NCI-H82 (cell line): ENCODE results near the gene PAX1.

Source experiments
- DNase-seq: peaks from one replicate; lab custom pipeline; 2025; lab: John Stamatoyannopoulos, UW

Gene PAX1

DNA sequence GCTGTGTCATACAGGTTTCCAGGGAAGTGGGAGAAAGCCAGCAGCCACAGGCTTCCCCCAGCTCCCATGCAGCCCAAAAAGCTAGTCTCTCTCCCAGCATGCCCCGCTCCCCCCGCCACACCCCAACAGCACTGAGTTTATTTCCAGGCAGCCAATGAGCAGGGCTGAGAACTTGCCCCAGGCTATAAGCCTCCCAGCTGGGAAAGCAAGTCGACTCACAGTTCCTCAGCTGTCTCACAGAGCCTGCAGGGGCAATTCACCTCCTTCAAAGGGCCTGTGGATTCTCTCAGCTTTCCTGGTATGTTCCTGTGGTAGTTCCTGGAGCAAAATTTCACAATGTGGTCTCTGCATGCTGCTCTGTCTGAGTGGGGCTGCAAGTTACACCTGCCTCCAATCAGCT lies 34.2 kb downstream of the PAX1 start:
- DNase-seq: no peak

DNA sequence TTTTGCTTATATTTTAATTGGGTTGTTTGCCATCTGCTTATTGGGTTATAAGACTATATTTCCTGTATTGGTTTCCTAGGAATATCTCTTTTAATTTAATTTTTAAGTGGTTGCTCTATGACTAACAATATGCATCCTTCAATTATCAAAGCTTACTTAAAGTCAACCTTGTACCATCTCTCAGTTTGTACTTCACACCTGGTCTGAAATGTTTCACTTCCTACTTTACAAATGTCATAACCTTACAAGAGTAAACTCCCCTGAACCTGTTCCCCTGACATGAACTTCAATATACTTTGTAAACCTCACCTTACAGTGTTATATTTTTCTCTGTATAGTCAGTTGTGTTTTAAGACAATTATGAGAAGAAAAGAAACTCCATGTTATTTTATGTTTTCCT lies 35.8 kb downstream of the PAX1 start:
- no peak for DNase-seq

DNA sequence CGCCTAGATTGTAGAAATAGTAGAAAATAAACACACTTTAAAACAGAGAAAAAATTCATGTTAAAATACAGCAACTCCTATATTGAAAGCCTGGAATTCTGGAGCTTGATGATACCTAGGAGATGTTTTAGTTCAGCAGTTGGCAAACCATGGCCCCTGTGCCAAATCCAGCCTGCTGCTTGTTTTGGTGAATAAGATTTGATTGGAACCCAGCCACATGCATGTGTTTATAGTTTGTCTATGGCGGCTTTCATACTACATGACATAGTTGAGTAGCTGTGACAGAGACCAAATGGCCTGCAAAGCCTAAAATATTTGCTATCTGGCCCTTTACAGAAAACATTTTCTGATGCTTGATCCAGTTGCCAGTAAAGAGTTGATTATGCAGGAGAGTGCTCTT lies 57.2 kb downstream of the PAX1 start:
- DNase-seq: no peak

DNA sequence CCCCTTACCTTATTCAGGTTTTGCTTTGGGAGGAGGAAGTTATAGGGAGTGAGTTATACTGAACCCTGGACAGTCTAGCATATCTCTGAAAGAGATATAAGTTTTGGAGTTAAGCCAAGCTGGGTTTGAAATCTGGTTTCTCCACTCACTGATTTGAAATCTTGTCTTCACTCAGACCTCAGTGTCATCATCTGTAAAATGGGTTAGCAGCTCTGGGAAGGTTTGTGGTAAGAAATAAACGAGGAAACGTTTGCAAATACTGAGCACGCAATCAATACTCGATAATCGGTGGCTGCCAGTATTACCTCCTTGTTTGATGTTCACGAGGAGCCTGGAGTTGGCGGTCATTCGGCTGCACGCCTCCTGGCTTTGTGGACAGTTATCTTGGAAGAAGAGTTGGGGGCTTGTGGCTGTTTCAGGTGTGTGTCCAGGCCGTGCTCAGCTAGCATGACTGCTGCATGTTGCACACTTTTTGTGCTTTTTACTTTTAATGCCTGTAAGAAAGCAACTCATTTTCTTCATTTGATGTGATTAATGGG lies 61.8 kb downstream of the PAX1 start:
- DNase-seq: no peak

DNA sequence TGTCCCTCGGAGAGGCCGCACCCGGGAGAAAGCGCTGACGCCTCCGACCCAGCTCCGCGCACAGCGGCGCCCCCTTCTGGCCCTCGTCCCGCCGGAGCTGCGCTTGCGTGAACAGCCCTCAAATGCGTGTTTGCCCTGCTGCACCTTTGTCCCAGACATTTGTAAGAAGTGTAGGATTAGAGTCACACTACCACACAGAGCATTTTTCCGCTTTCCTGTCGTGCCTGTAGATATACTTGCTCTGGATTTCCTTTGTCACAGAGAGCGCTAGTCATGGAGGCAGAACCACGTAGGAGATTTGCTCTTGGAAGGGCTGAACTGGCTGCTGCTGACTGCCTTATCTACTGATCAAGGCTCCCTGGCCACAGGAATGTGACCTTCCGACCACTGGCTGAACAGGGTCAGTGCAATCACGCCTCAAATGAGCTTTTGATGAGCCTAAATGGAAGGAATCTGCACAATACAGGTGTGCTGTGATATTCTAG lies 62.3 kb downstream of the PAX1 start:
- DNase-seq: peak; percentile 22
